Keratinocyte (primary cell): ENCODE data around the gene CPNE7. TPM values are rescaled to one million over a fixed set of nuclear protein-coding genes. Genes with fewer than 3 reads are reported as not detected.

Experiments
- DNase-seq: peaks from one replicate; pipeline ENCODE4 v3.0.0-alpha.2; 2011; ENCODE audit warnings: low read depth, missing footprints, low spot score
- FAIRE-seq: peaks from 2 replicates; lab custom pipeline; 2011; peaks lifted over from hg19 to GRCh38; lab: Jason Lieb, UNC
- H2AFZ ChIP-seq: 2 replicates; pipeline ENCODE4 v1.6.0; 2012; ENCODE audit warnings: low read length, control low read depth, inconsistent platforms; ENCODE audit not compliant: control insufficient read depth
- H3K27ac ChIP-seq: 2 replicates; pipeline ENCODE4 v1.5.1; 2011; ENCODE audit warnings: low read length; ENCODE audit not compliant: control insufficient read depth, insufficient read depth
- H3K27me3 ChIP-seq: 3 replicates; pipeline ENCODE4 v1.6.0; 2011; ENCODE audit warnings: low read length; ENCODE audit not compliant: control insufficient read depth, insufficient read depth; ENCODE audit errors: extremely low read depth
- H3K36me3 ChIP-seq, 2 experiments: 2 replicates in 1 of 2; 3 replicates in 1 of 2; pipeline ENCODE4 v1.5.1; 2011; ENCODE audit warnings: low read length in 2 of 2, mild to moderate bottlenecking in 1 of 2; ENCODE audit not compliant: control insufficient read depth in 2 of 2, insufficient read depth in 2 of 2; ENCODE audit errors: extremely low read depth in 1 of 2
- H3K4me1 ChIP-seq: 3 replicates; pipeline ENCODE4 v1.5.1; 2011; ENCODE audit warnings: low read length; ENCODE audit not compliant: control insufficient read depth, insufficient read depth; ENCODE audit errors: extremely low read depth
- H3K4me2 ChIP-seq: 3 replicates; pipeline ENCODE4 v1.6.0; 2011; ENCODE audit warnings: low read depth, low read length; ENCODE audit not compliant: control insufficient read depth, insufficient read depth; ENCODE audit errors: extremely low read depth
- H3K4me3 ChIP-seq, 3 experiments: fragments of 200-600 bp in 1 of 3; sonication (generic) in 1 of 3; 2 replicates in 2 of 3; 3 replicates in 1 of 3; pipeline ENCODE4 v1.5.1; 2011 to 2016; ENCODE audit warnings: low read length in 3 of 3, mild to moderate bottlenecking in 3 of 3, control low read depth in 2 of 3, inconsistent platforms in 1 of 3, low read depth in 1 of 3, mixed read lengths in 1 of 3, mixed run types in 1 of 3, moderate library complexity in 1 of 3; ENCODE audit not compliant: control insufficient read depth in 2 of 3, insufficient read depth in 2 of 3; ENCODE audit errors: extremely low read depth in 1 of 3
- H3K79me2 ChIP-seq: 2 replicates; pipeline ENCODE4 v1.6.0; 2012; ENCODE audit warnings: low read length; ENCODE audit not compliant: control insufficient read depth, insufficient read depth
- H3K9ac ChIP-seq: 3 replicates; pipeline ENCODE4 v1.6.0; 2011; ENCODE audit warnings: low read length; ENCODE audit not compliant: control insufficient read depth, insufficient read depth; ENCODE audit errors: extremely low read depth
- H3K9me1 ChIP-seq: 3 replicates; pipeline ENCODE4 v1.6.0; 2011; ENCODE audit warnings: low read length; ENCODE audit not compliant: control insufficient read depth, insufficient read depth; ENCODE audit errors: extremely low read depth
- H3K9me3 ChIP-seq: 2 replicates; pipeline ENCODE4 v1.5.1; 2012; ENCODE audit warnings: low read depth, low read length; ENCODE audit not compliant: control insufficient read depth
- H4K20me1 ChIP-seq: 3 replicates; pipeline ENCODE4 v1.6.0; 2011; ENCODE audit warnings: low read length; ENCODE audit not compliant: control insufficient read depth, insufficient read depth; ENCODE audit errors: extremely low read depth
- EZH2 ChIP-seq: IDR thresholded peaks from one replicate; pipeline ENCODE4 v1.6.1; 2012; ENCODE audit warnings: inconsistent platforms, mild to moderate bottlenecking, low read length, moderate library complexity
- dilution Hi-C: fragments of 300-500 bp; cut with MboI; formaldehyde crosslinking; loops from one replicate; pipeline ENCODE4 v1.7.0; 2020; ENCODE audit warnings: low sequenced_read_pairs; ENCODE audit not compliant: extremely low pct_ligation_motif_present
- polyA plus RNA-seq, 5 experiments: library from polyadenylated mRNA; depleted of rRNA in 3 of 5; stranded (reverse) in 3 of 5; stranded (forward) in 1 of 5; unstranded in 1 of 5; fragments of >200 nt; gene quantifications; 1 replicate in 1 of 5; 2 replicates in 3 of 5; 3 replicates in 1 of 5; pipeline versions ENCODE4 v1.2.1 to v1.2.3, GENCODE V29; 2011 to 2012; ENCODE audit warnings: missing spikeins in 2 of 5, low read depth in 1 of 5, low replicate concordance in 1 of 5
- TF ChIP-seq, protein P1 (sequence below), 3 experiments: IDR thresholded peaks in 1 of 3; conservative IDR thresholded peaks in 1 of 3; optimal IDR thresholded peaks in 1 of 3; 2 replicates in 2 of 3; 3 replicates in 1 of 3; pipeline versions ENCODE3 to v1.5.1; 2011; ENCODE audit warnings: low read length in 3 of 3, mild to moderate bottlenecking in 3 of 3, moderate library complexity in 2 of 3, control low read depth in 1 of 3, inconsistent platforms in 1 of 3; ENCODE audit not compliant: insufficient read depth in 2 of 3; ENCODE audit errors: extremely low read depth in 1 of 3

CPNE7 gene
- polyA plus RNA-seq, 1 donor (not counting 4 experiments of a cell fraction or from before 2014, with no cell fraction given) = 9.1 TPM

DNA sequence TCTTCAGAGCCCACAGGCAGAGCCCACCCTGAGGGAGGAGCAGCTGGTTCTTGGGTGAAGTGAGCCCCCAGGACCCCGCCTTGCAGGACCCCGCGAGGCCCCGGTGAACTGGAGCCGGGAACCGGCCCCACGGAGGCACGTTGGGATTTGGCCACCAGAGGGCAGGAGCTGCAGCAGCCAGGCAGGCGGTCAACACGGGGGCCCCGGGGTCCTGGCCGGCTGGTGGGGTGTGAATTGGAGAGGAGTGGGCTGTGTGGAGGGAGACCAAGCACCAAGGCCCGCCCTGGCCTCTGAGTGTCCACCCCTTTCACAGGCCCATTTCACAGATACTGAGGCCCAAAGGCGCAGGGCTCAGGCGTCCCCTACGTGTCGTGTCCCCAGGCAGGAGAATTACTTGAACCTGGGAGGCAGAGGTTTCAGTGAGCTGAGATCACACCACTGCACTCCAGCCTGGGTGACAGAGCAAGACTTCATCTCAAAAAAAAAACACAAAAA is 40.1 kb downstream of the CPNE7 start:
- Histone ChIP-seq H3K36me3 (no peaks in the 10 kb centered on the region), H2AFZ (no peak overlapping the region), H3K27me3 (peaks cover 8% of the 10 kb centered on the region), H3K27ac (no peak overlapping the region), H3K9me1 (no peaks in the 10 kb centered on the region), H3K4me3 (no peak overlapping the region), H4K20me1 (no peaks in the 10 kb centered on the region), H3K9me3 (no peaks in the 10 kb centered on the region), H3K4me2 (no peak overlapping the region), H3K79me2 (no peaks in the 10 kb centered on the region), H3K4me1 (peaks cover 6% of the 10 kb centered on the region), H3K9ac (no peak overlapping the region)
- TF ChIP-seq EZH2 = no peak
- TF ChIP-seq, protein P1, sequence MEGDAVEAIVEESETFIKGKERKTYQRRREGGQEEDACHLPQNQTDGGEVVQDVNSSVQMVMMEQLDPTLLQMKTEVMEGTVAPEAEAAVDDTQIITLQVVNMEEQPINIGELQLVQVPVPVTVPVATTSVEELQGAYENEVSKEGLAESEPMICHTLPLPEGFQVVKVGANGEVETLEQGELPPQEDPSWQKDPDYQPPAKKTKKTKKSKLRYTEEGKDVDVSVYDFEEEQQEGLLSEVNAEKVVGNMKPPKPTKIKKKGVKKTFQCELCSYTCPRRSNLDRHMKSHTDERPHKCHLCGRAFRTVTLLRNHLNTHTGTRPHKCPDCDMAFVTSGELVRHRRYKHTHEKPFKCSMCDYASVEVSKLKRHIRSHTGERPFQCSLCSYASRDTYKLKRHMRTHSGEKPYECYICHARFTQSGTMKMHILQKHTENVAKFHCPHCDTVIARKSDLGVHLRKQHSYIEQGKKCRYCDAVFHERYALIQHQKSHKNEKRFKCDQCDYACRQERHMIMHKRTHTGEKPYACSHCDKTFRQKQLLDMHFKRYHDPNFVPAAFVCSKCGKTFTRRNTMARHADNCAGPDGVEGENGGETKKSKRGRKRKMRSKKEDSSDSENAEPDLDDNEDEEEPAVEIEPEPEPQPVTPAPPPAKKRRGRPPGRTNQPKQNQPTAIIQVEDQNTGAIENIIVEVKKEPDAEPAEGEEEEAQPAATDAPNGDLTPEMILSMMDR (optimal IDR thresholded peaks at IDR 0.05 in 1 of 3, IDR thresholded peaks at IDR 0.05 in 1 of 3, conservative IDR thresholded peaks at IDR 0.05 in 1 of 3; ENCODE audit: extremely low read depth in 1 of 3, insufficient read depth in 2 of 3, low read length in 3 of 3) = peak; percentile 61 to 90 (median 73)
- FAIRE-seq (no peak), DNase-seq (no peak)
- dilution Hi-C loops = no loop called here

DNA sequence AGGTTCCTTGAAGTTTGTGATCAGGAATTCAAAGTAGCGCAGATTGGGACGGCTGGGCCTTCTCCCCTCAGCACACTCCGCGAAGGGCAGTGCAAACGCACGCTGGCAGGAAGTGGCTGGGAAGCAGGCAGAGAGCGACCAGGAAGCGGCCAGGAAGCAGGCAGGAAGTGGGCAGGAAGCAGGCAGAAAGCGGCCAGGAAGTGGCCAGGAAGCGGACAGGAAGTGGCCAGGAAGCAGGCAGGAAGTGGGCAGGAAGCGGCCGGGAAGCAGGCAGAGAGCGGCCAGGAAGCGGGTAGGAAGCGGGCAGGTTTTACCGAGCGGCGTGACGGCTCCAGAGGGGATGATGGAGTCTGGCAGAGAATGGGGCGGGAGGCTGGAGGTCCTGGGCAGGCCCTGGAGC is 41.1 kb downstream of the CPNE7 start:
- H3K27ac ChIP-seq = no peak overlapping the region
- H3K9me3 ChIP-seq = no peaks in the 10 kb centered on the region
- no peaks in the 10 kb centered on the region for H3K9me1 ChIP-seq
- H3K79me2 ChIP-seq = no peaks in the 10 kb centered on the region
- no peak for TF ChIP-seq EZH2
- TF ChIP-seq, protein P1 (optimal IDR thresholded peaks at IDR 0.05 in 1 of 3, IDR thresholded peaks at IDR 0.05 in 1 of 3, conservative IDR thresholded peaks at IDR 0.05 in 1 of 3; ENCODE audit: extremely low read depth in 1 of 3, insufficient read depth in 2 of 3, low read length in 3 of 3) = no peak
- H3K36me3 ChIP-seq = no peaks in the 10 kb centered on the region
- peaks cover 17% of the 10 kb centered on the region for H3K27me3 ChIP-seq
- no peak overlapping the region for H3K4me3 ChIP-seq
- H3K4me2 ChIP-seq = no peak overlapping the region
- FAIRE-seq = no peak
- dilution Hi-C loops = no loop called here
- no peak overlapping the region for H3K9ac ChIP-seq
- DNase-seq = no peak
- H3K4me1 ChIP-seq = peaks cover 6% of the 10 kb centered on the region
- H2AFZ ChIP-seq = peak overlapping the region; percentile 56
- no peaks in the 10 kb centered on the region for H4K20me1 ChIP-seq
